Activated naive CD4-positive, alpha-beta T cell treated with Interleukin-2 at 50 U/mL for 16 hours (primary cell): Measurements from ENCODE around the gene STEAP2.
"Not testable (repeated sequence)": the region's sequence is repeated elsewhere in the genome, so short reads cannot be mapped to it uniquely, and the experiment has no call there.

Source experiments
- DNase-seq: peaks from one replicate; pipeline ENCODE4 v3.0.0-alpha.2; 2020

Gene STEAP2

GRCh38 chr7:90211391-90212148 is at the start of gene STEAP2:
STEAP2 (plus strand) TSS chr7:90211740; CDS start chr7:90225083, 13,343 bp downstream.
- no peak for DNase-seq

GRCh38 chr7:90163534-90163933 is 48.0 kb upstream of the STEAP2 start:
- DNase-seq: no peak

DNA sequence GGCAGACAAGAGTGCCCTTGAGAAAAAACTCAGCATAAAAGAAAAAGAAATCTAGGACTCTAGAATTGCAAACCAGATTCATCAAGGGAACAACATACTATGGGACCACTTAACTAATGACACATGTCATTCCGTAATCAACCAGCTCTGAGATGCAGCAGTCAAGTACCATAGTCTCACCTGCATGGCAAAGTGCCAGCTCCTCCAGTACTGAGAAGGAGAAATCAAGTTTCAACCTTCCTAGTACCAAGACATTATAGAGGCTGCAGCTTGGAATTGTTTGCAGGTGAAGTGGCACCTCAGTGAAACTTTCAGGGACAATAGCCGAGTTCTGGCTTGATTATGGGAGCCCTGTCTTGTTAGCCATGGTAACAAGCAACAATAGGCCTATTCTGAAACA is 45.8 kb upstream of the STEAP2 start:
- no peak for DNase-seq

DNA sequence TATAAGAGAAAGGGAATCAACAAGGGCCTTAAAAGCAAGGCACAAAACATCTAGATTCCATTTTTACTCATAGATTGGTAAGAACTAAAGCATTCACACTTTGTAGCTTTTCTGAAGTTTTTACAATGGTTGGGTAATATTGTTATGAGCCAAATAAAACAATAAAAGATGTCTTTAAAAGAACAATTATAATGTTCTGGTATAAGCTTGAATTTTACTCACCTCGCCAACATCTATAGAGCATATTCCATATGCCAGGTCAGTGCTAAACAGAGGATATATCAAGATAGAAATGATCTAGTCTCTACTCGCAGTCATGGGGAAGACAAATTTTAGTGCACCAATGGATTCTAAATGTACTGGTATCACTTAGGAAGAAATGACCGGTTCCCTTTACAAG is 45.4 kb upstream of the STEAP2 start:
- DNase-seq: no peak

- DNase-seq: no peak
Observed at GRCh38 chr7:90167361-90167760, 44.2 kb upstream of the STEAP2 start.

DNA sequence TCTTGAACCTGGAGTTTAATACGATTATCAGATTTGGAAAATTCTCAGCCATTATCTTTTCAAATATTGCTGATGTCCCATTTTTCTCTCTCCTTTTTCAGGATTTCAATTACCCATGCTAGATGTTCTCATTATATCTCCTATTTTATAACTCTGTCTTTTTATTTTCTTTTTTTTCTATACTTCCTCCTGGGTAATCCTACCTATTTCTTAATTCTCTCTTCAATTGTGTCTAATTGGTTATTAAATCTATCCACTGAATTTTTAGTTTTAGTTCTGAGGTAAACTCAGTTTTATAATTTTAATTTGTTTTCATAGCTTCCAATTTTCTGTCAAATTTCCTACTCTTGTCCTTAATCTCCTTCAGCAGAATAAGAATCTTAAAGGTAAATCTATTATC is 41.6 kb upstream of the STEAP2 start:
- no peak for DNase-seq

DNA sequence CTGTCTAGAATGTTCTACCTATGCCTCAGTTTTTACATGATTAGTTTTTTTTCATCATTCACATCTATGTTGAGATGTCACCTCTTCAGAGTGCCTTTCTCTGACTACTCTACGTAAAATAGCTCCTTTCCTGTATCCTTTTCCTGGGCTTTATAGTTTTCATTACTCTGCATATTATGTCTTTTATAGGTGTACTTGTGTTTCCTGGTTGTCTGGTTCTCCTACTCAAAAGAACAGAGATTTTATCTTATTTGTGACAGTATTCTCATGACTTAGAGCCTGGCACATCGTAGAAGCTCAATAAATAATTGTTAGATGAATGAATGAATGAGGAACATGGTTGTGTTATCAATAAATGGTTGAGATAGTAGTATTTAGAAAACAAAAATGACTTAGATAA is 39.4 kb upstream of the STEAP2 start:
- no peak for DNase-seq

- DNase-seq: no peak
Observed at GRCh38 chr7:90172624-90173023, 38.9 kb upstream of the STEAP2 start.

- no peak for DNase-seq
Observed at GRCh38 chr7:90173127-90173844, 38.3 kb upstream of the STEAP2 start.

GRCh38 chr7:90175667-90176066 is 35.9 kb upstream of the STEAP2 start:
- no peak for DNase-seq

DNA sequence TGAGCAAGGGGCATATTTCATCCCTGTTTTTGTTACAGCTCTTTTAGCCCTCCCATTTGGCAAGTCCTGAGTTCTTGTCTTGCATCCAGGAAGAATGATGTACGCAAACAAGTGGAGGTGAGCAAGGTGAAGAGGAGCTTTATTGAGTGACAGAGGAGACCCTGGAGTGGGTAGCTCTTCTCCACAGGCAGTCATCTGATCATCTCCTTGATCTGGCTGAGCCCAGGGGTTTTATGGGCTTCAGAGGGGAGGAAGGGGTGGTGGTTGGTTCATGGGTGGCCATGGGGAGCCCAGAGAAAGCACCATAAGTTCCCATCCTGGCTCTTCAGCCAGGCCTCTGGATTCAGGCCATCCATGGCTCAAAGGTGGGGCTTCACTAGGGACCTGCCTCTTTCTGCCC is 35.3 kb upstream of the STEAP2 start:
- DNase-seq: no peak

GRCh38 chr7:90178166-90178565 is 33.4 kb upstream of the STEAP2 start:
- no peak for DNase-seq

GRCh38 chr7:90178679-90179278 is 32.8 kb upstream of the STEAP2 start:
- no peak for DNase-seq

DNA sequence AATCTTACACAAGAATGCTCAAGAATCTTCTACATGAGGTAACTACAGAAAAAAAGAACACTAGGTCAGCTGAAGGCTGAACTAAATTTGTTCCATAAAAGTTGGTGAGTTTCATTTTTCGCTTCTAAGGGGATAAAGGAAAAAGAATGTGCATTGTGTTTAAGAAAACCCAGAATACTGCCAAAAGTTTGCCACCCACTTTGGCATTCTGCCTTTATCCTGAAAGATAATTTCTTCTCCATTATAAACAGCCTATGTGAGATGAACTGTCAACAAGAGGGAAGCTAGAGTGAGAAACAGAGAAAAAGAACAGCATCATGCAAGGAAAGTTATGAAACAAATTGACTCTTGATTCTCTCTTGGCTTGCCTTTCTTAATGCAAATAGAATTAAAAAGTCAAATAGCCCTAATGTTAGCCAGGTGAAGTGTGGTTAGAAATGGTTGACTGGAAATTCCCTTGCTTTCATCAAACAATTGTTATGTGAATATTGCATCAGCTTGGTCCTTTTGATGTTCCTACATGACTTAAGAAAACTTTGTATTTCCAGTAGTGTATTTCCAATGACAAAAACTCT is 31.4 kb upstream of the STEAP2 start:
- DNase-seq: no peak

DNA sequence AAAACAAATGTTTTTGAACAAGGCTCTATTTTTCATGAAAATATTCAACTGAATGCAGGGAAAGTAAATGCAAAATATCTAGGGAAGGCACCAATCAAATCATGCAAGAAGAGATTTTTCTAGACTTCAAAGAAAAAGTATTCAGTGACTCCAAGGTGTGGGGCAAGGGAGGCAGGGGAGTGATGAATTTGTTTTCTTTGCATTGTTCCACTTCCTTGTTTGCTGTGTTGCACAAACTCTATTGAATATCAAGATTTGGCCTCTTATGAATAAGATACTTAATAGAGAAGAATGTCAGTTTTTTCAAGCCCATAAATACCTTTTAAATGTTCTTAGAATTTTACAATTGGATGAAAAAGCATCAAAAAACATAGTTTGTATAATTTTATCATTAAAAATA is 30.9 kb upstream of the STEAP2 start:
- no peak for DNase-seq

GRCh38 chr7:90181485-90181884 is 30.1 kb upstream of the STEAP2 start:
- no peak for DNase-seq

GRCh38 chr7:90186290-90186689 is 25.2 kb upstream of the STEAP2 start:
- DNase-seq: not testable (repeated sequence)

GRCh38 chr7:90187507-90188050 is 24.0 kb upstream of the STEAP2 start:
- DNase-seq: no peak

DNA sequence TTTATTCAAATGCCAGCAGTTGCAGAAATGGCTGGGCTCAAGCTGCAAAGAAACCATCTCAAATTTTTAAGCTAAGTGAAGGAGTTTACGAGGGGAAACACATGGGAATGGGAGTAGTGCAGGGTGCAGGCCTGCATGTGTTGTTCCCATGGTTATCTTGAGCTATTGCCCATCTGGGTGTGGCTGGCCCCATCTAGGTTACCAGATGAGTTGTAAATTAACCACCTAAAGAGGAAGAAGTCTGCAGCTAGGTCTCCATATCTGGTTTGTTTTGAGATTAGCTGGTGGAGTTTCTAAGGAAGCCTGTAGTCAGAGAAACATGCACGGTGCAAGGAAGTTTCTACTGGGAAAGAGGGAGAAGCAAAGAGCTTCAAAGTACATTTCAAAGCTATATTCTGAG is 23.3 kb upstream of the STEAP2 start:
- DNase-seq: no peak

DNA sequence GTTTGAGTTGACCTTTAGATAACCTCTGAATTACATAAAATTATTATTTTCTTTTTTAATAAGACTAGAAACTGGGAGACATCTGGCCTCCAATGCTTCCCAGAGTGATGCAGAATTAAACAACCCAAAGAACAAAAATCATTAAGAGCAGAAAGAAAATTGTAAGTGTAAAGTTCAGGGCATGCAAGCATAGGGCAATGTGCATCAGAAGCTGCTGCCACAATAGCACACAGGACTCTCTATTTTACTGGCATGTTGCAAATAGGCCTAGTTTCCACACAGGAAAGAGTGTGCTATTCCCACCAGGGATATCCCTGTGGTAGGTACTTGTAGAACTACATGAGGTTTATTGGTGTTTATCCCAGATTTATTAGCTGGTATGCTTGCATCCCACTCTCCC is 20.5 kb upstream of the STEAP2 start:
- no peak for DNase-seq

DNA sequence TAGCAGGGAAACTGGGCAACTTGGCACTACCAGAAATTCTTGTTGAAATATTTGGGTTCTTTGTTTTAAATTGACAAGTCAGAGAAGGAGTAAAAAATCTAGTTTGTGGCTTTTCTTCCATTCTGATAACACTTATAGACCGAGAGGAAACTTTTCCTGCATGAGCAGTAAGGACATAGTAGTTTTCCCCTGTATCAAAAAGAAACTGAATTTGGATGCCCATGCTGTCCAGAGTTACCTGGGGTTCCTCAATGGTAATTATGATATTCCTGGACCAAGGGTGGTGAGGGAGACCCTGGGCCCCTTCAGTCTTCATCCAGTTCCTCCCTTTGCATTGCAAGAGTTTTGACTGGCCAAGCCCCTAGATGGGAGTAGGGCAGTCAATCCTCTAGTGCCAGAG is 19.9 kb upstream of the STEAP2 start:
- DNase-seq: no peak

DNA sequence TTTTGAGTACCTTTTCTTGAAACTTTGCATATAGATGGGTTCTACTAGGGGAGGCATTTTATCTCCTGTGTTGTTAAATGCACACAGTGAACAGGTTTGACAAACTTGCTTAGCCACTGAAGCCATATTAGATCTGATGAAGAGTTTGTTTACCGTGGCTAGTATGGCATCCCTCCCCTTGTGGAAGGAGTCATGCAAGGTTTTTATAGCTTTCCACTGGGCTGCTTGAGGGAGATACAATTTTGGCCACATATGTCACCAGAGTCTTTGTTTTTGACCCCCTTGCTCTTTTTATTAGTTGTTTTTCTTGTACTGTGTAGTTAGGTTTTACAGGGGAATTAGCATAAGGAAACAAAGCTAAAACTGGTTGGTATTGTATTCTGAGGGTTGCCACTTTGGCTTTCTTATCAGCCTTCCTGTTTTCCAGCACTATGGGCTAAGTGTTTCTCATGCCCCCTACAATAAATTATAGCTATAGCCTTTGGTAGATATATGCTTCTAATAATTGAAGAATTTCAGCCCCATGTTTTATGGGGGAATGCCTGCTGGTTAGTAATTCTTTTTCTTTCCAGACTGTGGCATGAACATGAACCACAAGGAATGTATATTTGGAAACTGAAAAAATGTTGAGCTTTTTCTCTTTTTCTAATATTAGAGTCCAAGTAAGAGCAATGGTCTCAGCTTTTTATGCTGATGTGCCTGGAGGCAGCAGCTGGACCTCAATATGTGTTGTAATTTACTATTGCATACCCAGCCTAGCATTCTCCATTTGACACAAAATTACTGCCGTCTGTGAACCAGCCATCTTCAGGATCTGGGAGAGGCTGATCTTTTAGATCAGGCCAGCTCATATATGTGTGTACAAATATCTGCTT is 18.4 kb upstream of the STEAP2 start:
- no peak for DNase-seq
